DOHH2 (cell line): ENCODE measurements around the gene ARHGEF1.

Experiments
- H3F3A ChIP-seq: fragments of 200-600 bp; sonication (generic), shearing (Covaris generic); 2 replicates; pipeline ENCODE4 v1.6.0; 2016; ENCODE audit warnings: antibody characterized with exemption, mild to moderate bottlenecking; ENCODE audit not compliant: control insufficient read depth, insufficient read depth
- H3K27ac ChIP-seq: fragments of 200-600 bp; sonication (generic); 2 replicates; pipeline ENCODE4 v1.5.1; 2014; ENCODE audit warnings: low read depth, mild to moderate bottlenecking, low read length, moderate library complexity
- H3K27me3 ChIP-seq: fragments of 200-600 bp; sonication (generic); 2 replicates; pipeline ENCODE4 v1.6.1; 2014; ENCODE audit warnings: mild to moderate bottlenecking, low read length, mixed read lengths; ENCODE audit not compliant: control insufficient read depth
- H3K36me3 ChIP-seq: fragments of 200-600 bp; sonication (generic); 2 replicates; pipeline ENCODE4 v1.6.1; 2014; ENCODE audit warnings: mild to moderate bottlenecking, low read length, moderate library complexity, mixed read lengths; ENCODE audit not compliant: control insufficient read depth
- H3K4me1 ChIP-seq: fragments of 200-600 bp; sonication (generic); 2 replicates; pipeline ENCODE4 v1.6.1; 2014; ENCODE audit warnings: mild to moderate bottlenecking, low read length, mixed read lengths; ENCODE audit not compliant: control insufficient read depth
- H3K4me2 ChIP-seq: fragments of 200-600 bp; sonication (generic); 2 replicates; pipeline ENCODE4 v1.6.0; 2014; ENCODE audit warnings: mild to moderate bottlenecking, low read length, moderate library complexity
- H3K4me3 ChIP-seq: fragments of 200-600 bp; sonication (generic); 2 replicates; pipeline ENCODE4 v1.5.1; 2014; ENCODE audit warnings: mild to moderate bottlenecking, low read length, mixed read lengths
- H3K79me2 ChIP-seq: fragments of 200-600 bp; sonication (generic); 2 replicates; pipeline ENCODE4 v1.6.1; 2014; ENCODE audit warnings: mild to moderate bottlenecking, low read length, mixed read lengths; ENCODE audit not compliant: control insufficient read depth
- H3K9me2 ChIP-seq: fragments of 200-600 bp; sonication (generic); replicated peaks from 2 replicates; pipeline ENCODE4 v1.6.1; 2014; ENCODE audit warnings: mild to moderate bottlenecking, low read length, mixed read lengths; ENCODE audit not compliant: control insufficient read depth
- H3K9me3 ChIP-seq: fragments of 200-600 bp; sonication (generic); 2 replicates; pipeline ENCODE4 v1.6.1; 2014; ENCODE audit warnings: antibody characterized with exemption, low read length, mixed read lengths; ENCODE audit not compliant: control insufficient read depth, insufficient read depth
- H4K20me1 ChIP-seq: fragments of 200-600 bp; sonication (generic); 2 replicates; pipeline ENCODE4 v1.6.0; 2014; ENCODE audit warnings: low read depth, mild to moderate bottlenecking, antibody characterized with exemption, low read length, moderate library complexity; ENCODE audit not compliant: control insufficient read depth, insufficient read depth
- CTCF ChIP-seq: fragments of 200-600 bp; sonication (generic); IDR thresholded peaks from one replicate; pipeline ENCODE4 v1.5.1; 2014; ENCODE audit warnings: antibody characterized with exemption, mild to moderate bottlenecking, low read depth, low read length; ENCODE audit not compliant: poor library complexity, severe bottlenecking
- EZH2phosphoT487 ChIP-seq: fragments of 200-600 bp; sonication (generic); IDR thresholded peaks from 2 replicates; pipeline ENCODE4 v1.6.1; 2017; ENCODE audit warnings: borderline replicate concordance, mild to moderate bottlenecking, antibody characterized with exemption, low read length, moderate library complexity, mixed read lengths

The ARHGEF1 gene

GRCh38 chr19:41898235-41898634 is 15.3 kb downstream of the ARHGEF1 start:
- H3K36me3 ChIP-seq = peaks cover 84% of the 10 kb centered on the region
- H3K4me3 ChIP-seq = no peak overlapping the region
- no peak overlapping the region for H3K4me2 ChIP-seq
- H3K9me3 ChIP-seq = no peaks in the 10 kb centered on the region
- H3K27ac ChIP-seq = no peak overlapping the region
- peaks cover 5% of the 10 kb centered on the region; the same call in 1 of the 2 replicates for H3K79me2 ChIP-seq
- TF ChIP-seq EZH2phosphoT487 (no peak), CTCF (no peak)
- no peaks in the 10 kb centered on the region for H3F3A ChIP-seq
- H3K27me3 ChIP-seq = no peaks in the 10 kb centered on the region
- H3K4me1 ChIP-seq = peaks cover 9% of the 10 kb centered on the region; the same call in 1 of the 2 replicates
- H3K9me2 ChIP-seq = no peaks in the 10 kb centered on the region
- H4K20me1 ChIP-seq = no peaks in the 10 kb centered on the region

GRCh38 chr19:41901707-41902360 is 18.9 kb downstream of the ARHGEF1 start:
- H3K9me3 ChIP-seq = no peaks in the 10 kb centered on the region
- H3K9me2 ChIP-seq = no peaks in the 10 kb centered on the region
- H3F3A ChIP-seq = no peaks in the 10 kb centered on the region
- H3K4me2 ChIP-seq = no peak overlapping the region
- H4K20me1 ChIP-seq = no peaks in the 10 kb centered on the region
- peaks cover 92% of the 10 kb centered on the region for H3K36me3 ChIP-seq
- TF ChIP-seq EZH2phosphoT487 (no peak), CTCF (no peak)
- H3K4me1 ChIP-seq = no peaks in the 10 kb centered on the region
- H3K27ac ChIP-seq = no peak overlapping the region
- H3K27me3 ChIP-seq = no peaks in the 10 kb centered on the region
- H3K79me2 ChIP-seq = peaks cover 2% of the 10 kb centered on the region; the same call in 1 of the 2 replicates
- H3K4me3 ChIP-seq = no peak overlapping the region

GRCh38 chr19:41902594-41902993 is 19.6 kb downstream of the ARHGEF1 start:
- peaks cover 2% of the 10 kb centered on the region; the same call in 1 of the 2 replicates for H3K79me2 ChIP-seq
- no peak overlapping the region for H3K4me3 ChIP-seq
- H3K9me2 ChIP-seq = no peaks in the 10 kb centered on the region
- no peak overlapping the region for H3K4me2 ChIP-seq
- no peaks in the 10 kb centered on the region for H3K9me3 ChIP-seq
- no peaks in the 10 kb centered on the region for H4K20me1 ChIP-seq
- no peak overlapping the region for H3K27ac ChIP-seq
- no peaks in the 10 kb centered on the region for H3K4me1 ChIP-seq
- TF ChIP-seq EZH2phosphoT487 = no peak
- H3K27me3 ChIP-seq = no peaks in the 10 kb centered on the region
- H3K36me3 ChIP-seq = peaks cover 90% of the 10 kb centered on the region
- no peaks in the 10 kb centered on the region for H3F3A ChIP-seq

DNA sequence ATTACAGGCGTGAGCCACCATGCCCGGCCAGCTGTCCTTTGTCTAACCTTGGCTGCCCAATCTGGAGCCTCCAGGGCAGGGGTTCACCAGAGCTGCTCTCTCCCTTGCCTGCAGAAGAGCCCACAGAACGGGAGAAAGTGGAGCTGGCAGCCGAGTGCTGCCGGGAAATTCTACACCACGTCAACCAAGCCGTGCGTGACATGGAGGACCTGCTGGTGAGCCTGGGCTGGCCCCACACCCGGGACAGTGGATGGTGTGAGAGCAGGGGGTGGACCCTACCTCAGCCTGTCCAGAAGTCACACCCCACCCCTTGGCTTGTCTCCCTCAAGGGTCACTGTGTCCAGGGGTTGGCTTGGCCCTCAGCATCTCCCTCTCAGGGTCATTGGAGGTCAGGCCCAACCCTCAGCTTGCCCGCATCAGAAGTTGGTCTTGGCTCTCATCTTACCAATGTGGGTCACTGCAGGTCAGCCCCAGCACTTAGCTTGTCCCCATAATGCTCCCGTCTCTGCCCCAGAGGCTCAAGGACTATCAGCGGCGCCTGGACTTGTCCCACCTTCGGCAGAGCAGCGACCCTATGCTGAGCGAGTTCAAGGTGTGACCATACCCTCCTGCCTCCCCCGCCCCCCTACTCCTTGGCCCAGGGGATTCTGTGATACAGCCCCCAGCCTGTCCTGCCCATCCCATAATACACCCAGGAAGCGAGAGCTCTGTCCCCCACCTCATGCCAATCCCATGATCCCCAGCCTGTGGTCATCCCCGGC is 20.4 kb downstream of the ARHGEF1 start:
- TF ChIP-seq CTCF (no peak), EZH2phosphoT487 (no peak)
- no peaks in the 10 kb centered on the region for H4K20me1 ChIP-seq
- H3F3A ChIP-seq = no peaks in the 10 kb centered on the region
- H3K27ac ChIP-seq = no peak overlapping the region
- no peaks in the 10 kb centered on the region for H3K9me3 ChIP-seq
- H3K4me1 ChIP-seq = no peaks in the 10 kb centered on the region
- H3K4me2 ChIP-seq = no peak overlapping the region
- H3K4me3 ChIP-seq = no peak overlapping the region
- peaks cover 83% of the 10 kb centered on the region for H3K36me3 ChIP-seq
- no peaks in the 10 kb centered on the region for H3K27me3 ChIP-seq
- H3K9me2 ChIP-seq = no peaks in the 10 kb centered on the region
- H3K79me2 ChIP-seq = peaks cover 2% of the 10 kb centered on the region; the same call in 1 of the 2 replicates
